ENCODE data around the gene ZBTB16. TPM values are rescaled to one million over a fixed set of nuclear protein-coding genes. Genes with fewer than 3 reads are reported as not detected.

Gene ZBTB16
- total and polyA plus RNA-seq, 11 donors = 15.3 to 130 (median 62.8) TPM

DNA sequence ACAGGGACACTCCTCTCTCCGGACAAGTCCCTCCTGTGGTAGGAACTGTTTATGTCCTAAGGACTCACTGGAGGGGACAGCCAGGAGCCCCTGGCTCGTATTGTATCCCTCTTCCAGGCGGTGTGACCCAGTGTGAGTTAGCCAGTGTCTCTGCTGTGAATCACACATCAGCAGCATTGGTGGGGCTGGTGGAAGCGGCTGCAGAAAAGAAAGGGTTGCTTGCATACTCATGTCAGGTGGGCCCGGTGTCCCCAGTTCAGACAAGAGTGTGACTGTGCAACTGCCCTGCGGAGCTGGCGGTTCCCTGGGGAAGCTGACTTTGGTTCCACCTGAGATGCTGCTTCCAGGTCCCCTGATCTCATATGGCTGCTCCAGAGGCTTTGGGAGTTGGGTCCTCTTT is 99.4 kb downstream of the ZBTB16 start:
- Histone ChIP-seq H3K27ac (peak overlapping the region; percentile 87 to 100 (median 98)), H3K36me3 (peaks cover 0 to 18% (median 8%) of the 10 kb centered on the region in 9 donors), H3K4me3 (no peak overlapping the region), H3K9me3 (no peaks in the 10 kb centered on the region), H3K4me1 (peaks cover 54 to 99% (median 90%) of the 10 kb centered on the region in 12 donors), H3K27me3 (no peaks in the 10 kb centered on the region)
- TF ChIP-seq, protein P1, sequence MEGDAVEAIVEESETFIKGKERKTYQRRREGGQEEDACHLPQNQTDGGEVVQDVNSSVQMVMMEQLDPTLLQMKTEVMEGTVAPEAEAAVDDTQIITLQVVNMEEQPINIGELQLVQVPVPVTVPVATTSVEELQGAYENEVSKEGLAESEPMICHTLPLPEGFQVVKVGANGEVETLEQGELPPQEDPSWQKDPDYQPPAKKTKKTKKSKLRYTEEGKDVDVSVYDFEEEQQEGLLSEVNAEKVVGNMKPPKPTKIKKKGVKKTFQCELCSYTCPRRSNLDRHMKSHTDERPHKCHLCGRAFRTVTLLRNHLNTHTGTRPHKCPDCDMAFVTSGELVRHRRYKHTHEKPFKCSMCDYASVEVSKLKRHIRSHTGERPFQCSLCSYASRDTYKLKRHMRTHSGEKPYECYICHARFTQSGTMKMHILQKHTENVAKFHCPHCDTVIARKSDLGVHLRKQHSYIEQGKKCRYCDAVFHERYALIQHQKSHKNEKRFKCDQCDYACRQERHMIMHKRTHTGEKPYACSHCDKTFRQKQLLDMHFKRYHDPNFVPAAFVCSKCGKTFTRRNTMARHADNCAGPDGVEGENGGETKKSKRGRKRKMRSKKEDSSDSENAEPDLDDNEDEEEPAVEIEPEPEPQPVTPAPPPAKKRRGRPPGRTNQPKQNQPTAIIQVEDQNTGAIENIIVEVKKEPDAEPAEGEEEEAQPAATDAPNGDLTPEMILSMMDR (IDR thresholded peaks at IDR 0.05) = no peak
- TF ChIP-seq POLR2A (IDR thresholded peaks at IDR 0.05) = no peak
- ATAC-seq = no peak
- 62 to 81% (median 75%) methylated on average over 5 to 7 of the region's 7 CpGs for WGBS, 4 donors
- intact Hi-C loops (cut with DNase I) = loop anchor here in 1 of 10 donors (2.0 kb wide), 1 partner anchor 74 kb away; no protein-coding TSS in a partner anchor
- DNase-seq = peak in 1 of 5 donors; percentile 66

DNA sequence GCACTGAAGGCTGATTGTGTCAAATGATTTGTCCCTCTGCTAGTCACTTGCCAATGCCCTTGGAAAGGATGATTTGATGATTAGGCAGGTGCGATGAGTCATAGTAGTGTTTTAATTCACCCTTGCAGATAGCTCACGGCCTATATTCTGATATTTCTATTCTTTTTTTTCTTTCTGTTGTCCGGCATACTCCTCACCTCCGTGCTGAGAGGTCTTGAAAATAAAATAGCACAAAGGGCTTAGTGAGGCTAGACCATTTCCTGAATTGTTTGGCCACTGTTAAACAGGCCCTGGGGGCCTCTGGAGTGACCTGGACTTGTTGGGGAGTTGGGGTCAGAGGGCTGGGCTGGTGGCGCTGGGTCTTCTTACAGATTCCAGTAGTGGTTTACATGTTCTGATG is 99.8 kb downstream of the ZBTB16 start:
- WGBS, 4 donors = 19 to 28% (median 25%) methylated on average over 5 of the region's 5 CpGs
- Histone ChIP-seq H3K9me3 (no peaks in the 10 kb centered on the region), H3K4me3 (peak overlapping the region in 2 of 12 donors; percentile 27 to 41), H3K27ac (peak overlapping the region; percentile 87 to 100 (median 98)), H3K36me3 (peaks cover 0 to 18% (median 8%) of the 10 kb centered on the region in 9 donors), H3K27me3 (no peaks in the 10 kb centered on the region), H3K4me1 (peaks cover 55 to 99% (median 90%) of the 10 kb centered on the region in 12 donors)
- DNase-seq (no peak), ATAC-seq (no peak)
- TF ChIP-seq, protein P1 (IDR thresholded peaks at IDR 0.05) = no peak
- TF ChIP-seq POLR2A (IDR thresholded peaks at IDR 0.05) = no peak
- intact Hi-C loops (cut with DNase I) = loop anchor here in 1 of 10 donors (2.0 kb wide), 1 partner anchor 75 kb away; no protein-coding TSS in a partner anchor

DNA sequence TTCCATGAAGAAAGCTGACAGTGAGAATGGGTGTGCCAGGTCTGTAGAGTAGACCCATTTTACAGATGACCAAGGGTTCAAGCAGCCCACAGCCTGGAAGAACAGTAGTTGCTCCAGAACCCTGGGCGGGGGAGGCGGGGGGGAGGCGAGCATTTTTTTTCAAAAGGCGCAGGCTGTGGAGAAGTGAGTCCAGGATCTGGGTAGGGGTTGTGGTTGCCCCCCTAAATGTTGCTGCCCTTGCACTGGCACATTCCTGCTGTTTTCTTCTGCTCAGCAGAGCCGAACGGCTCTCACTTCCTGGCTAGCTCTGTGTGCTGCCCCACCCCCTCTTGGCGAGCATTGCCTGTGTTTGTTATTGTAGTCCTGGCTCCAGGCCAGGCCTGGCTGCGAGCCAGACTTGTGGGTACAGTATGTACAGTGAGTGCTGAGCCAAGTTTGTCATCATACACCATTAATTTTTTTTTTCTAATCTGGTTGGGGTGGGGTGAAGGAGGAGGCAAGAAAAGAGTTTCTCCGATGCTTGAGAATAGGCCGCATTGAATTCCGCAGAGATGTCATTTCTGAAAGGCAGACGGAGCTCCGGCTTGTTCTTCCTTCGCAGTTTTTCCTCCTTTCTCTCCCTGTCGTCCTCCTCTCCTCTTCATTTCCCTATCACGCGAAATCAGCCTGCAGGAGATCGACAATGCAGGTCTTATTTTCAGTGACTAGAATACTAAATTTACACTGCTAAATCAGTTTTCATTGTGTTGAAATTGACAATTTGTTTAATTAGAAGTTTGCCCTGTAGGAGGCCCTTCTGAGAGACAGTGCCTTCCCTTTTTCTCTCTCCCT is 100.5 kb downstream of the ZBTB16 start:
- intact Hi-C loops (cut with DNase I) = loop anchor here in 7 of 10 donors (1.0 to 5.0 kb wide), 9 partner anchors 19 to 101 kb away; partner anchors contain the start of gene ZBTB16 (in 2 of the 7)
- DNase-seq (peak; percentile 98 to 100 (median 99)), ATAC-seq (peak; percentile 65 to 80 (median 72))
- Histone ChIP-seq H3K4me3 (peak overlapping the region in 11 of 12 donors; percentile 18 to 46 (median 33)), H3K27ac (peak overlapping the region; percentile 87 to 100 (median 98)), H3K9me3 (no peaks in the 10 kb centered on the region), H3K4me1 (peaks cover 54 to 99% (median 90%) of the 10 kb centered on the region in 12 donors), H3K27me3 (no peaks in the 10 kb centered on the region), H3K36me3 (peaks cover 0 to 18% (median 8%) of the 10 kb centered on the region in 9 donors)
- WGBS, 4 donors = 3 to 8% (median 5%) methylated on average over 17 to 18 of the region's 18 CpGs
- peak; percentile 33 to 79 for TF ChIP-seq POLR2A (IDR thresholded peaks at IDR 0.05)
- TF ChIP-seq, protein P1 (IDR thresholded peaks at IDR 0.05) = peak in 1 of 12 donors; percentile 9

DNA sequence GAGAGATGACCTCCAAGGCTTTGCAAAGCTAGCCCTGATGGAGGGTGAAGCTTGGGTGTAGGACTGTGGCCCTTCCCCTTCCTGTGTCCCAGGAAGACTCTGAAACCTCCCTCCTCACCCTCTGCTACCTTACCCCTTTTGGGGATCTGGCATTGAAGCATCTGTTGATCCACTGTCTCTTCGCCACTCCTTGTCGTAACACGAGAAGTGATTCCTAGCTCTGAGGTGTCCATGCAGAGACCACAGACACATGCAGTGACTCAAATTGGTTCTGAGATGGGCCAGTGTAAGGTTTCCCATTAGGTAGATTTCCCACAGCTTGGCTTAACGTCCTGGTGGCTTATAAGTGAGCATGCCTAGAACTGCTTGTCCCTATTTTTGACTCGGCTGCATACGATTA is 101.4 kb downstream of the ZBTB16 start:
- intact Hi-C loops (cut with DNase I) = loop anchor here in 6 of 10 donors (1.0 to 5.0 kb wide), 8 partner anchors 18 to 102 kb away; partner anchors contain the start of gene ZBTB16 (in 2 of the 6)
- no peaks in the 10 kb centered on the region for H3K27me3 ChIP-seq
- peak overlapping the region; percentile 87 to 100 (median 98) for H3K27ac ChIP-seq
- peak overlapping the region in 10 of 12 donors; percentile 18 to 46 (median 34) for H3K4me3 ChIP-seq
- TF ChIP-seq, protein P1 (IDR thresholded peaks at IDR 0.05) = no peak
- peak in 1 of 2 donors; percentile 33 for TF ChIP-seq POLR2A (IDR thresholded peaks at IDR 0.05)
- H3K9me3 ChIP-seq = no peaks in the 10 kb centered on the region
- H3K4me1 ChIP-seq = peaks cover 55 to 99% (median 91%) of the 10 kb centered on the region in 12 donors
- ATAC-seq = peak in 3 of 4 donors; percentile 1 to 16 (median 8)
- H3K36me3 ChIP-seq = peaks cover 0 to 16% (median 8%) of the 10 kb centered on the region in 9 donors
- no peak for DNase-seq
- 48 to 63% (median 54%) methylated on average over 6 of the region's 6 CpGs for WGBS, 4 donors

Data from heart left ventricle (tissue), 16 donors.